ENCODE measurements around the gene MYRIP.

GRCh38 chr3:40237159-40237558, 427.8 kb downstream of the MYRIP start:
- no peak for TF ChIP-seq CTCF (IDR thresholded peaks at IDR 0.05)
- no peak for TF ChIP-seq POLR2A (IDR thresholded peaks at IDR 0.05)
